Measurements from ENCODE around the gene BMF.
"Not testable (repeated sequence)": the region's sequence is repeated elsewhere in the genome, so short reads cannot be mapped to it uniquely, and the experiment has no call there.

Gene BMF

DNA sequence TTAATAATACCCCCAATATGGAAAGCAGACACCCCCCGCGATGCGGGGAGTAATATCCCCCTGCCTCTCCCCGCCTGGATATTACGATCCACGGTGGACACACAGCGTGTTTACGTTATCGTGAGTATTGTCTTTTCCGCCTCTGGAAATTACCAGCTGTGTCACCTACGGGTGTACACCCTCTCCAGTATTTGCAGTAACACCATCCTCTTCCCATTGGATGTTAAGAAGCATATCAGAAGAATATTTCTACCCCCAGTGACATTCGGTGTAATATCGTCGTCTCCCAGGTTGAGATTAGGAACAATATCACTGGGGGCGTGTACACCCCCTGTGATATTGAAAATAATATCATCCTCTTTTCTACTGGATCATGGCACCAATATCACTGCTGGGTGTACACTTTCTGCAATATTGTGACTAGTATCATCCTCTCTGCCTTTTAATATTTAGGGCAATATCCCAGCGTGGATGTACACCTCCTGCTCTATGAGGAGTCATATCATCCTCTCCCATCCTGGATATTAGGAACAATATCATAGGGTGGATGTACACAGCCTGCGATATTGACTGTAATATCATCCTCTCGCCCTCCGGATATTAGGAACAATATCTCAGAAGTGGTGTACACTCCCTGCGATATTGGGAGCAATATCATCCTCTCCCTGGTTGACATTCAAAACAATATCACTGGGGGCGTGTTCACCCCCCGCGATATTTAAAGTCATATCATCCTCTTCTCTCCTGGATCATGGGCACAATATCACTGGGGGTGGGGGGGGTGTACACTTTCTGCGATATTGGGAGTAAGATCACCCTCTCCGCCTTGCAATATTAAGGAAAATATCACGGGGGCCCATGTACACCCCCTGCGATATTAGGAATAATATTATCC, 20.3 kb upstream of the BMF start:
- DNase-seq (ENCODE audit: low read depth in 3 of 3, low spot score in 1 of 3), result no peak

DNA sequence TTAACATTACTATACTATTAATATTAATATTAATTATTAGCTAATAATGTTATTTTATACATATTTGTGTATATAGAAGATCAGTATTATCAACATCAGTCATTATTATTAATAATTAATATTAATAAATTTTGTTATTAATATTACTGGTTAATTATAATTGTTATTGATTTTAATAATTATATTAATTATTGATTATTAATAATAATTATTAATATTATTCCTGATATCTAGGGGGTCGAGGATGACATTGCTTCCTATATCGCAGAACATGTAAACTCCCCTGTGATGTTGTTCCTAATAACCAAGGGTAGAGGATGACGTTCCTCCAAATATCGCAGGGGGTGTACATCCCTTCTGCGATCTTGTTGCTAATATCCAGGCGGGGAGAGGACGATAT, 17.3 kb upstream of the BMF start:
- DNase-seq (ENCODE audit: low read depth in 3 of 3, low spot score in 1 of 3), result no peak

DNA sequence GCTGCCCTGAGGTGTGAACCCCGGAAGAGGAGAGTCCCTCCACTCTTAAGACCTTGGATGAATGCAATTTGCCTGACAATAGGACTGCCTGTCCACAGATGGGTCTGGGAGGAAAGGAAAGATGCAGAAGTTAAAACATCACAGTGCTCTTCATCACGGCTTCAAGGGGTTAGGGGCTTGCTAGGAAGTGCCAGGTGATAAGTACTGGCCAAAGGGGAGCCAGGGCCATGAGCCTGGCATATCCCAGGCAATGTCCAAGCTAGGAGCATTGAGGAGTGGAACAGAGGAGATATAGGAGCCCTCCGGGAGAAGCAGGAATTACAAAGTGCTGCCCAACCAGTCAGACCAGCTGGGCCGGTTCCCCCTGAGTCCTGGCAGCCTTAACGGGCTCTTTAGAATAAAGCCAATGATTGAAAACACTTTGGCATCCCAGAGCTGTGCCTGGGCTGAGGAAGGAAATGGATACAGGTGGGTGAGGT, 16.2 kb upstream of the BMF start:
- DNase-seq (ENCODE audit: low read depth in 3 of 3, low spot score in 1 of 3), result not testable (repeated sequence)

DNA sequence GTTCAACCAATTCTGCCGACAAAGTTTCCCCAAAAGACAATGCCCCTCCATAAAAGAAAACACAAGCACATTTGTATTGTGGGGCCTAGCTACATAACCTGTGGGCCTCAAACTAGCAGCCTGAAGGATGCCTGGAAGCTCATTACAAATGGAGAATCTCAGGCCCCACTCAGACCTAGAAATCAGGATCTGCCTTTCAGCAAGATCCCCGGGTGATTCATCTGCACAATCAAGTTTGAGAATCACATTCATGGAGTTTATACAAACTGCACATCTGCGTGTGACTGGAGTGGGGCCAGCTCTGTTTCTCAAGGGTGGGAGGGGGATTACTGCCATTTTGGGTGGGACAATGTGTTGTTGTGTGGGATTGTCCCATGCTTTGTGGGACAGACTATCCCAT, 15.7 kb upstream of the BMF start:
- DNase-seq (ENCODE audit: low read depth in 3 of 3, low spot score in 1 of 3), result not testable (repeated sequence)

DNA sequence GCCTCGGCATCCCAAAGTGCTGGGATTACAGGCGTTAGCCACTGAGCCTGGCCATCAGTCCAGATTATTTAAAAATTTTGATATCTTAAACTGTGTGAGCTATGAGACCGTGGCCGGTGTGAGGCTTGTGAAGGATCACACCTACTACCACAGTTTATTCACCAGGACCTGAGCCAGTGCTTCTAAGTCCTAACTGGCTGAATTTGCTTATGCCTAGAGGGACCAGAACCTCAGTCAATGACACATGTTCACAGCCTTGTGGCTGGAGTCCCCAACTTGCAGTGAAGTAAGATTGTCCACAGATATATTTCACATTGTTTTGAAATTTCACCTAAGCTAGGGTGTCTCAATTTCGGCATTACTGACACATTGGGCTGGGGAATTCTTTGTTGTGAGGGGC, 15.2 kb upstream of the BMF start:
- not testable (repeated sequence) for DNase-seq (ENCODE audit: low read depth in 3 of 3, low spot score in 1 of 3)

DNA sequence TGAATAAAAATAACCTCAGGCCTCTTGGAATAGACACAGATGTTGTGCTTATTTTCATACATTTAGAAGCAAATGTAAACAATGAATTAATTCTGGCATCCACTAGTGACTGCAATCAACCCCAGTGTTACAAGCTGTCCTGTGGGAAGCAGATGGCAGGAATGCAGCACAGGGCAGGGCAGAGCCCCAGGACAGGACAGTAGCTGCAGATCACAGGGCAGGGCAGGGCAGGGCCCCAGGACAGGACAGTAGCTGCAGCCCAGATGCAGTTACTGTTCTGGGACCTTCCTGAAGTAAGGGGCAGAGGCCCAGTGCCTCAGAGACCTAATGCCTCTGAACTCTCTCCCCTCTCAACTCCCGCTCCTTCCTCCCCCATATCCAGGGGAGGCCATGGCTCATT, 14.3 kb upstream of the BMF start:
- DNase-seq (ENCODE audit: low read depth in 3 of 3, low spot score in 1 of 3), result not testable (repeated sequence)

DNA sequence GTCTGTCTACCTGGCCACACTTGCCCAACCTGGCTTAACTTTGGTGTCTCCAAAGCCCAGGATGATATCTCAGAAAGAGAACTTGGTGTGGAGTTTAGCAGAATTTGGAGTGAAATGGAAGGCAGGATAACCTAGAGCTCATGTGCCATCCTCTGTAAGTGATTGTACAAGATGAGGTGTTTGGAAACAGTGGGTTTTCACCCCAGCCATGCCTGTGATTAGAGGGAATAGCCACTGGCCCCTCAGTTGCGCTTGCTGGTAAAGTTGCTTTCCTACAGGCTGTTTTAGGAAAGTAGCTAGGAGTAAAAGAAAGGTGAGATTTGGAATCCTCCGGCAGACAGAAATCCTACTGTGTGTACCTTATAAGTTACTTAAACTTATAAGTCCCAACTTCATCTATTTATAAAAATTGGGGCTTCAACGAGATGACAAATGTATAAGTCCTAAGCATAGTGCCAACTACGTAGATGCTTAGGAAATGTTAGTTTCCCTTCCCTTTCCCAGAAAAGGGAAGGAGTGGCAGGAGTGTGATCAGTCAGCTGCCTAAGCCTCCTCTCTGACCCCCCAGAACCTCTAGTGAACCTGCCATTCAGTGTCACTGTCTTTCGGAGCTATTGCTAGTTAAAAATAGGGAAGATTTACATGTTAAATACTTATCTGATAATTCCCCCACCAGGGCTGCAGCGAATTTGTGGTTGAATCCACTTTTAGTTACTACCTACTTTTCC, 13.4 kb upstream of the BMF start:
- no peak for DNase-seq (ENCODE audit: low read depth in 3 of 3, low spot score in 1 of 3)

DNA sequence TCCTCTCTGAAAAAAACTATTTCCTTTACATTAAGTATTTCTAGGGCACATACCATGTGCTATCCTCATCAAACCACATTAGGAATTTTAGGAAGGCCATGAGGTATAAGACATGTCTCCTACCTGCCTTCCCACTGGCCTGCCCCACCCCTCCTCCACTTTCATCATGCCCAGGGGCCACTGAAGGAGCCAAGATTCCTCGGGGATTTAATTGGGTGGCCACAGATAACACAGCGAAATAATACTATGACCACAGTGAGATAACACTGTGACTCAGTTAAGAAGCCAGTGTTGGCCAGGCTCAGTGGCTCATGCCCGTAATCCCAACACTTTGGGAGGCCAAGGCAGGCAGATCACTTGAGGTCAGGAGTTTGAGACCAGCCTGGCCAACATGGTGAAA, 9.8 kb upstream of the BMF start:
- no peak for DNase-seq (ENCODE audit: low read depth in 3 of 3, low spot score in 1 of 3)

DNA sequence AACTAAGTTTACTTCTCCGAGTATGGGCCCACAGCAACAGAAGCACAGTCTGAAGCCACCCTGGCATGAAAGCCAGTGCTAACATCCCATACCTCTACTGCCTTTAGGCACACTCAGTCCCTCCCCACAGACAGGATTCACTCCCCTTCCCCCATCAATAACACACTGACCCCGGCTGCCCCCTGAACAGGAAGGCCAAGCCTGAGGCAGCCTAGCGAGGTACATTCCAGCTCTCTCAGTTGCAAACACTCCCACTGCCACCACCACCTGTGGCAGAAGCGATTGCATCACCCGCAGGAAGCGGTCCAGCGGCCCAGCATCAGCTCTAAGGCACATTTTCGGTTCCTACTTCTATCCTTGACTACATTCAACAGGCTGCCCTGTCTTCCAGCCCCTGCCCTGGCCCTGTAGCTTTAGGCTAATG, 7.0 kb upstream of the BMF start:
- no peak for DNase-seq (ENCODE audit: low read depth in 3 of 3, low spot score in 1 of 3)

DNA sequence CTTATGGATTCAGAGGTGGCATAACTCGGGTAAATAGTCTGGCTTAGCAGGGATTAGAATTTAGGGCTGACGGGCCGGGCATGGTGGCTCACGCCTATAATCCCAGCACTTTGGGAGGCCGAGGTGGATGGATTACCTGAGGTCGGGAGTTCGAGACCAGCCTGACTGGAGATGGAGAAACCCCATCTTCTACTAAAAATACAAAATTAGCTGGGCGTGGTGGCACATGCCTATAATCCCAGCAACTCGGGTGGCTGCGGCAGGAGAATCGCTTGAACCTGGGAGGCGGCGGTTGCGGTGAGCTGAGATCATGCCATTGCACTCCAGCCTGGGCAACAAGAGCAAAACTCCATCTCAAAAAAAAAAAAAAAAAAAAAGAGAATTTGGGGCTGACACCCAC, 6.4 kb upstream of the BMF start:
- not testable (repeated sequence) for DNase-seq (ENCODE audit: low read depth in 3 of 3, low spot score in 1 of 3)

DNA sequence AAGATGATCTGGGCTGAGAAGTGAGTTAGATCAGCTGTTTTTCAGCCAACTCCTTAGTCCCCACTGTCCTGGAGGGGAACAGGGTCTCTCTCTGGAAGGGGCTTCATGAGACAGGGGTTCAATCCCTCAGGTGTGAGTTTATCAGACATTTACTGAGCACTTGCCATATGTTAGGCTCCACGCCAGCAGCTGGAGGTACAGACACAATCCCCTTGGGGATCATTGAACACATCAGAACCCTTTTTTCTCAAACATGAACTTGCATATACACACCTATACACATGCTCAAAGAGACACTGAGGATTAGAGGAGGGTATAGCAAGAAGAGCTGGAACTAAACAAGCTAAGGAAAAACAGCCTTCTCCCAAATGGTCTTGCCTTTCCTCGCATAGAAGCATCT, 5.5 kb upstream of the BMF start:
- no peak for DNase-seq (ENCODE audit: low read depth in 3 of 3, low spot score in 1 of 3)

DNA sequence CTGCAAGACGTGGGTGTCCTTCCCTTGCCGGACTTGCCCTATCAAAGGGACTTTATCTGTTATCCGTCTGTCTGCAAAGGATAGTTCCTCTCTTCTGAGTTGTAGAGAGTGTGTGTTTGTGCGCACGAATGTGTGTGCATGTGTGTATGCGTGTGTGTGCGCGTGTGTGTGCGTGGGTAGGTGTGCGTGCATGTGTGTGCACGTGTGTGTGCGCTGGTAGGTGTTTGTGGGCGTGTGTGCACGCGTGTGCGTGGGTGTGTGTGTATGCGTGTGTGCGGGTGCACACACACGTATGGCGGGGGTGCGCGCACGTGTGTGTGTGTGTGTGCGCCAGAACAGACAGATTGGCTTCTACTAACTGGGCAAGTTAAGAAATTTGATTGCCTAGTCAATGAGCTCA, 4.1 kb upstream of the BMF start:
- no peak for DNase-seq (ENCODE audit: low read depth in 3 of 3, low spot score in 1 of 3)

DNA sequence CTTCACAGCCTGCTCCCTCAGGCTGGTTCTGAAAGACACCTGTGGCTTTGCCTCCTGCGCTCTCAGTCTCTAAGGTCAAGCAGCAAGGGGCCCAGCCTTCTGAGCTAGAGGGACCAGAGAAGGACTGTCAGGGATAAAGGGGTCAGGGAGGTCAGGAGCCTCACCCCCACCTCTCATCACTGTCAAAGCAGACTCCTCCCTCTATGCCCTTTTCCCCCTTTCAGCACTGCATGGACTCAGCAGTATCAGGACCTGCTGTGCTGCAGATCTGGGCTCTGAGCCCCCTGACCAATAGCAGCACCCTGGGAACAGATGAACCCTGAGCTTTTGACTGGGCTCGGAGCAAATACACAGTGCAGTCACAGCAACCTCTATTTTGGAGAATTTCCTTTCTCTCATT, 3.2 kb upstream of the BMF start:
- no peak for DNase-seq (ENCODE audit: low read depth in 3 of 3, low spot score in 1 of 3)

DNA sequence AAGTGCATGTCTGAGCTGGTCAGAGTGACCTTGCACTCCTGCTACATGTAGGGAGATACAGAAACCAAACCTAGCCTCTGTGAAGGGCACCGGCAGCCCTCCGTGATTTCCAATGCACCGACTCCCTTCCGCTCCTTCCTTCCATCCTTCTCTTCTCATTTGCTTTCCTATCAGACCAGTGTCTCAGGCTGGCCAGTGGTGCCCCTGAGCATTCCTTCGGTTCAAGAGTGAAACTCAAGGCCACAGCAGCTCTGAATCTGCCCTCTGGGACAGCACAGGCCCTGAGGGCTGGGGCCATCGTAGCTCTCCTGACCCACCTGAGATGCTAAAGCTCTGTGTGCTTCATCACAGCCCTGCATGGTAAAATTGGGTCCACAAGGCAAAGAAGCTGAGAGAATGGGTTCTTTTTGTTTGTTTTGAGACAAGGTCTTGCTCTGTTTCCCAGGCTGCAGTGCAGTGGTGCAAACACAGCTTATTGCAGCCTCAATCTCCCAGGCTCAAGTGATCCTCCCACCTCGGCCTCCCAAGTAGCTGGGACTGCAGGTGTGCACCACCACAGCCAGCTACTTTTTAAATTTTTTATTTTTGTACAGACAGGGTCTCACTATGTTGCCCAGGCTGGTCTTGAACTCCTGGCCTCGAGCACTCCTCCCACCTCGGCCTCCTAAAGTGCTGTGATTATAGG, 2.3 kb upstream of the BMF start:
- DNase-seq (ENCODE audit: low read depth in 3 of 3, low spot score in 1 of 3), result no peak

DNA sequence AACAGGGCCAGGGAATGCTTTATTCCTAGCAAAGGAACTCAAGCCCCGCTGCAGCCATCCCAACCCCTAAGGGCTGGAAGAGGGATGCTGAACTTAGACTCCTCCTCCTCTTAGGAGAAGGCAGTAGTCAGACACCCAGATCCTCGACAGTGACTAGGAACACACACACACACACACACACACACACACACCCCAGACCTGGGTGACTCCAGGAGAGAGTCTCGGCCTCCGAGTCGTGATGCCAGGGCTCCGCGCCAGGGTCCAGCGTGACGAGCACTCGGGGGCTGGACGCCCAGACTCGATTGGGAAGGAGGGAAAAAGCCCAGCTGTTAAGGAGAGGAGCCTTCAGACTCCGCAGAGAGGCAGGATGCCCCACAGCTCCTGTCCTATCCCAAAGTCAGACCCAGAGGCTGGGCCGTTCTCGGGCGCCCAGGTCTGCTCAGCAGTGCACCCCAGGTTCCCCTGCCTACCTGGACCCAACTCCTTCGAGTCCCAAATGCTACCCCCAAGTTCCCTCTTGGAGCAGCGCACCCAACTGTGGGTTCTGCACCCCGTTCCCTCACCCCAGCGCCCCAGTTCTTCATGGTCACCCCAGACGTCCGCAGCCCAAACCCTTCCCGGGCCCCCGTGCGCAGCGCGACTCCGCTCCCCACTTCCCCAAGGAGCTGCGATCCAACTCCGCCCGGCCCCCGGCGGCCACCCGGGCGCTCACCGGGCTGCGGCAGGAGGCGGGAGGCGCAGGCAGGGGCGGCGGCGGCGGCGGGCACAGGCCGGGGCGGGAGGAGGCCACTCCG, 421 bp downstream of the BMF start:
- no peak for DNase-seq (ENCODE audit: low read depth in 3 of 3, low spot score in 1 of 3)

DNA sequence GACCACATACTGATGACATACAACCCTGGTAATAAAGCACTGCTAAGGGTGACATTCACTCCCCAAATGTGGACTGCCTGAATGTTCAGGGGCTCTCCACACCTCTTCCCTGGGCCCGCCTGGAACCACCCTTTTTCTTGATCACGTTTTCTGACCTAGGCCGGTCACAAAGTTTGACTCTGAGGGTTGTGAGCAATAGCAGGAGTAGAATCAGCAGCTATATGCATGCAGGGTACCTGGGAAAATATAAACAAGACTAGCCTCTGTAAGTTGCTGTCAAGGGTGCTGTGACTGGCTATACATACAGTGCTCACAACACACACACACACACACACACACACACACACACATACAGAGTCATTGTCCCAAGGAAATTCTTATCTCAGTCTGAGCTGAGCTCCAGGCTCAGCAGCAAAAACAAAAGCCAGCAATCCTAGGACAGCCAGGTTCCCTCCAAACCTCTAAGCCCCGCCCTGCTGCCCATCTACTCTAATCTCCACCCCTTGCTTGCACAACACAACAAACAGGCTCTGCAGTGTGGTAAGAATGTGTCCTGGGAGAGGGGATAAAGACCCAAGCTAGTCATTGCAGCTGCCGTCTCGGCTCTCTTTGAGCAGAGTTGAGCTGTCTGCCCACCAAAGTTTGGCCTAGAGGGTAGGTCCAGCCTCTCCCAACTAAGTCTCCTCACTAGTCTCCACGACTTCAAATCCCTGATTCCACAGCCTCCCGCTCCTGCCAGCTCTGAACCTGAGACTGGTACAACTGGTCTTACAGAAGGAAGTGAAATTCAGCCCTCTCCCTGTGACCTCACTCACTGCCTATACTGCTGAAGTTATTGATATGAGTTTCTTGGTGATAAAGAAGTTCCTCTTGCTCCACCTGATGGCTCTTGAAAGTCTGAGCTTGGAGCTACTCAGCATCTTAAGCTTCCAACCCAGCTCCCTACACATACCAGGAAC, 2.2 kb downstream of the BMF start:
- DNase-seq (ENCODE audit: low read depth in 3 of 3, low spot score in 1 of 3), result no peak

DNA sequence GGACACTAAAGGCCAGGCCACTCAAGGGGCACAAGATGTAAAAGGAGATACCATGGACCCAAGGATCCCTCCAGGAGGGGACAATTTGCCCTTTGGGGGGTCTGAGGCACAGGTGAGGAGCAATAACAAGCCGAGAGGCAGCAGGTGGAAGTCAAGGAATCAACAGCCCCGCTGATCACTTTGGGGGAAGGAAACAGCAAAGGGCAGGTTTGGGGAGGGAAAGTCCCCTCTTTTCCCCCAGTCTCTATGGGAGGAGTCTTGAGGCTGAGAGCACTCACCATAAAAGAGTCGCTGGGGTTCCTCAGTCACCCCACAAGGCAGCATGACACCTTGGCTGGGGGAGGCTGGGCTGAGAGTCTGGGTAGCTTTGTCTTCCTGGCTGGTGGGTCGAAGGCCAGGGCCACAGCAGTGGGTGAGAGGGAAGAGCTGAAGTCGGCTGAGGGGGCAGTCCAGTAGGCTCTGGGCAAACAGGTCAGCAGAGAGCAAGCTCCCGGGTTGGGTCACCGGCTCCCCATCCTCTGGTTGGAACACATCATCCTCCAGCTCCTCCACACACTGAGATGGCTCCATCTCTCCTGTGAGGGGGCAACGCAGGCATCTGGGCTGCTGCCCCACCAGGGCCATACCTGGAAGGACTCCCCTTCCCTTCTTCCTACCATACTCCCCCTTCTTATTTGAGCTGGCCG, 3.0 kb downstream of the BMF start:
- DNase-seq (ENCODE audit: low read depth in 3 of 3, low spot score in 1 of 3), result no peak

DNA sequence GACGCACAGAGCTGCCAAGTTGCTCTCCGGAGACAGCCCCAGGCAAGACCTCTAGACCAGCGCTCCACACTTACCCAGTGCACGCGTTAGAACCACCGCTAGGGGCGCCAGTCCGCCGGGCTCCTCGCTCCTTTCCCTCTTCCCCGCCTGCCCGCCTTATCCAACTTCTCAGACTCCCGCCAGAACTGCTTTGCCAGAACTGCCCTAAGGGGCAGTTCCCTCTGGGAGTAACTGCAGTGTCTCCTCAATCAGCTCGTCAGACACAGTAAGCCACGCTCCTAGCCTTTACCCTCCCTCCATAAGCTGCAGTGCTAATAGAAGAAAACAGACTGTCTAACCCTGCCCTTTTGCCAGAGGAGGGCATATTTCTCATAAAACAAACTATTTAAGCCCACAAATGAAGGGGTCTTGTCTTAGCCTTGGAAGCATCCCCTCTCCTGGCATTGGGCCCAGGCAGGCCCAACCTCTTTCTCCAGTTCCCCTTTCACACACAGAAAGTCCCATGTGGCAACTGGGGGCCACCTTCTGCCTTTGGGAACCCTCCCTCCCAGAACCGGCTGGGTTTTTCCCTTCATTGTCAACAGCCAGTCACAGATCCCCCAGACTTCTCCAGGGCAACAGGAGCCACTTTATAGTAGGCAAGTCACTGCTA, 3.7 kb downstream of the BMF start:
- peak; percentile 42 to 79 (median 49) for DNase-seq (ENCODE audit: low read depth in 3 of 3, low spot score in 1 of 3)
